ENCODE measurements around the gene HEATR5B. TPM values are rescaled to one million over a fixed set of nuclear protein-coding genes. Genes with fewer than 3 reads are reported as not detected.
"Not testable (repeated sequence)": the region's sequence is repeated elsewhere in the genome, so short reads cannot be mapped to it uniquely, and the experiment has no call there.

Gene HEATR5B
- total RNA-seq, 1 donor from 2014 or later, result 22.4 TPM

- no peak for DNase-seq (ENCODE audit: low spot score)
These were observed 142.3 kb downstream of the HEATR5B start for GRCh38 chr2:36941867-36942266.

- not testable (repeated sequence) for DNase-seq (ENCODE audit: low spot score)
These were observed 147.6 kb downstream of the HEATR5B start for GRCh38 chr2:36936526-36936925.

- DNase-seq (ENCODE audit: low spot score), result not testable (repeated sequence)
These were observed 152.5 kb downstream of the HEATR5B start for GRCh38 chr2:36931688-36932087.

Other genes with a start within 250 kb of the HEATR5B start
- 23.8 TPM for gene STRN, start 117.8 kb downstream of the HEATR5B start, total RNA-seq
- gene GPATCH11, start 146 bp upstream of the HEATR5B start, total RNA-seq, result 5.8 TPM
- 28.7 TPM for gene EIF2AK2, start 72.6 kb upstream of the HEATR5B start, total RNA-seq
- not detected for gene SULT6B1, start 104.3 kb upstream of the HEATR5B start, total RNA-seq
- gene CEBPZOS, start 112.1 kb upstream of the HEATR5B start, total RNA-seq, result 45.9 TPM
- 29.2 TPM for gene CEBPZ, start 147.2 kb upstream of the HEATR5B start, total RNA-seq
- gene NDUFAF7, start 147.3 kb upstream of the HEATR5B start, total RNA-seq, result 11.4 TPM
- gene PRKD3, start 240.5 kb upstream of the HEATR5B start, total RNA-seq, result 23.9 TPM

Measured in mucosa of gallbladder (tissue), 1 donor.